ENCODE measurements around the gene HSPG2. TPM values are rescaled to one million over a fixed set of nuclear protein-coding genes. Genes with fewer than 3 reads are reported as not detected.
A peak's percentile ranks its signal among the peaks of the same experiment; 100 is the strongest.

HSPG2 gene
- total RNA-seq, 1 experiment from 2014 or later: 171 TPM

GRCh38 chr1:21910558-21911204, 26.4 kb downstream of the HSPG2 start:
- POLR2A ChIA-PET: no interaction called here
- intact Hi-C loops (cut with micrococcal nuclease; ENCODE audit: unreplicated experiment): no loop called here
- no peaks in the 10 kb centered on the region for H3K9me3 ChIP-seq (ENCODE audit: control insufficient read depth, insufficient read depth, low read depth, low read length)
- in situ Hi-C loops (cut with HindIII; ENCODE audit: low pct_unique_long_range_greater_than_20kb, low sequenced_read_pairs): no loop called here
- peak overlapping the region; percentile 81 for H3K27ac ChIP-seq (ENCODE audit: low read length)
- H3K4me1 ChIP-seq (ENCODE audit: control insufficient read depth, insufficient read depth, low read length): peaks cover 63% of the 10 kb centered on the region
- no peak overlapping the region for H3K4me3 ChIP-seq (ENCODE audit: low read depth in 2 of 2, low read length in 2 of 2)
- H3K36me3 ChIP-seq (ENCODE audit: control insufficient read depth, insufficient read depth, low read length): no peaks in the 10 kb centered on the region
- CTCF ChIA-PET: no interaction called here
- no peak for TF ChIP-seq TCF7L2 (IDR thresholded peaks at IDR 0.05; ENCODE audit: low read depth, low read length)
- TF ChIP-seq SIN3A (IDR thresholded peaks at IDR 0.05; ENCODE audit: borderline replicate concordance, insufficient read depth, low read depth, low read length): no peak
- TF ChIP-seq POLR2AphosphoS5 (IDR thresholded peaks at IDR 0.05; ENCODE audit: low read depth, low read length): no peak
- no peak for TF ChIP-seq CTCF (IDR thresholded peaks at IDR 0.05)
- TF ChIP-seq REST (IDR thresholded peaks at IDR 0.05; ENCODE audit: insufficient read depth in 1 of 2, low read depth in 2 of 2, low read length in 1 of 2): no peak
- no TSS peak for BruUV-seq (replicated peaks)
- DNase-seq (ENCODE audit: low read depth, low spot score) (no peak), ATAC-seq (no peak)
- H3K27me3 ChIP-seq (ENCODE audit: control insufficient read depth, insufficient read depth, low read length): no peaks in the 10 kb centered on the region

- no peak for TF ChIP-seq CTCF (IDR thresholded peaks at IDR 0.05)
- TF ChIP-seq POLR2AphosphoS5 (IDR thresholded peaks at IDR 0.05; ENCODE audit: low read depth, low read length): no peak
- no peak for TF ChIP-seq REST (IDR thresholded peaks at IDR 0.05; ENCODE audit: insufficient read depth in 1 of 2, low read depth in 2 of 2, low read length in 1 of 2)
- no peak for TF ChIP-seq SIN3A (IDR thresholded peaks at IDR 0.05; ENCODE audit: borderline replicate concordance, insufficient read depth, low read depth, low read length)
- TF ChIP-seq TCF7L2 (IDR thresholded peaks at IDR 0.05; ENCODE audit: low read depth, low read length): no peak
- Histone ChIP-seq H3K4me1 (ENCODE audit: control insufficient read depth, insufficient read depth, low read length) (peaks cover 56% of the 10 kb centered on the region), H3K27ac (ENCODE audit: low read length) (peak overlapping the region; percentile 81), H3K9me3 (ENCODE audit: control insufficient read depth, insufficient read depth, low read depth, low read length) (no peaks in the 10 kb centered on the region), H3K4me3 (ENCODE audit: low read depth in 2 of 2, low read length in 2 of 2) (no peak overlapping the region), H3K27me3 (ENCODE audit: control insufficient read depth, insufficient read depth, low read length) (no peaks in the 10 kb centered on the region), H3K36me3 (ENCODE audit: control insufficient read depth, insufficient read depth, low read length) (no peaks in the 10 kb centered on the region)
- ATAC-seq (peak; percentile 32), DNase-seq (ENCODE audit: low read depth, low spot score) (no peak)
- BruUV-seq (replicated peaks): no TSS peak
- ChIA-PET POLR2A (interaction anchor here (0.7 kb wide), 2 partner anchors 16 to 201 kb away, joined by 7 to 8 read pairs; no protein-coding TSS in a partner anchor), CTCF (no interaction called here)
- in situ Hi-C loops (cut with HindIII; ENCODE audit: low pct_unique_long_range_greater_than_20kb, low sequenced_read_pairs): no loop called here
- intact Hi-C loops (cut with micrococcal nuclease; ENCODE audit: unreplicated experiment): no loop called here
Measured at GRCh38 chr1:21909787-21910503, 27.2 kb downstream of the HSPG2 start.

Measured in Panc1 (cell line).